Dendritic cell treated with granulocyte-macrophage colony-stimulating factor and Interleukin-4, amounts not matched to agents 40 ng/mL and 50 ng/mL, for 4 days (primary cell): ENCODE data around the gene NHLH1.
A peak's percentile ranks its signal among the peaks of the same experiment; 100 is the strongest.
"Not testable (repeated sequence)": the region's sequence is repeated elsewhere in the genome, so short reads cannot be mapped to it uniquely, and the experiment has no call there.

ENCODE experiments used
- H3K27ac Mint-ChIP-seq: one replicate; pipeline ENCODE4 v1.8.0; 2022; ENCODE audit warnings: mild to moderate bottlenecking, mixed read lengths
- H3K27me3 Mint-ChIP-seq: one replicate; pipeline ENCODE4 v1.8.0; 2022; ENCODE audit warnings: mild to moderate bottlenecking, mixed read lengths
- H3K36me3 Mint-ChIP-seq: one replicate; pipeline ENCODE4 v1.8.0; 2022; ENCODE audit warnings: low read depth, mixed read lengths
- H3K4me1 Mint-ChIP-seq: one replicate; pipeline ENCODE4 v1.8.0; 2022; ENCODE audit warnings: low read depth, mixed read lengths
- H3K4me3 Mint-ChIP-seq: one replicate; pipeline ENCODE4 v1.8.0; 2022; ENCODE audit warnings: mild to moderate bottlenecking, moderate library complexity, mixed read lengths
- H3K9me3 Mint-ChIP-seq: one replicate; pipeline ENCODE4 v1.8.0; 2022; ENCODE audit warnings: mixed read lengths
- intact Hi-C: fragments of 100-400 bp; cut with micrococcal nuclease; formaldehyde crosslinking; loops from one replicate; pipeline ENCODE4 v1.15.0; 2022

The NHLH1 gene

DNA sequence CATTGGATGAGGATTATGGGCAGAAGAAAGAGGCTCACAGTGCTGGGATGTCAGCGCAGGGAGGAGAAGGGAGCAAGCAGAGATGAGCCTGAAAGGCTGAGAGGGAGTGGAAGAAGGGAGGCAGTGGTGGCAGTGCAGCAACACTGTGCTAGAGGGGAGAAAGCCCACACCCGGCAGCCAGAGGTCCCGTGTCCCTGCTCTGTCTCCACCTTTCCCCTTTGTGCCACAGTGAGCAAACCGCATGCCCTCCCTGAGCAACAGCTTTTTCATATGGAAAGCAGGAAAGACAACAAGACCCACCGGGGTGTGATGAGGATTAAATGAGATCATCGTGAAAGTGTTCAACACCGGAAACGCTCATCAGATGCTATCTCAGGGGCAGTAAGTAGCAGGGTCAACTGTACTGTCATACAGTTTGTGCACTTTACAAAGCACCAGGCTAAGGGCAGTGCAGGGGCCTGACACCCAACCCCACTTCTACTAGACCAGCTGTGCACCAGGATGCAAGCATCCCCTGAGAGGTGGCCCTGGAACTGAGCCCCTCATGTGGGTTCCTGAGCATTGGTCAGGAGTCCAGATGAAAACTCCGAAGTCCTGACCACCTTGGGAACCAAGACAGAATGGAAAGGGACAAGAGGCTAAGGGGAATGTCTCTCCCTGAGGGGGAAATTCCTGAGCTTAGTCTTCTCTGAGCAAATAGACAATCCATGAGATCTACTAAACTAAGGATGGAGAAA lies 9.1 kb downstream of the NHLH1 start:
- peaks cover 73% of the 10 kb centered on the region for H3K4me1 Mint-ChIP-seq
- H3K4me3 Mint-ChIP-seq, result peak overlapping the region; percentile 58
- peak overlapping the region; percentile 83 for H3K27ac Mint-ChIP-seq

DNA sequence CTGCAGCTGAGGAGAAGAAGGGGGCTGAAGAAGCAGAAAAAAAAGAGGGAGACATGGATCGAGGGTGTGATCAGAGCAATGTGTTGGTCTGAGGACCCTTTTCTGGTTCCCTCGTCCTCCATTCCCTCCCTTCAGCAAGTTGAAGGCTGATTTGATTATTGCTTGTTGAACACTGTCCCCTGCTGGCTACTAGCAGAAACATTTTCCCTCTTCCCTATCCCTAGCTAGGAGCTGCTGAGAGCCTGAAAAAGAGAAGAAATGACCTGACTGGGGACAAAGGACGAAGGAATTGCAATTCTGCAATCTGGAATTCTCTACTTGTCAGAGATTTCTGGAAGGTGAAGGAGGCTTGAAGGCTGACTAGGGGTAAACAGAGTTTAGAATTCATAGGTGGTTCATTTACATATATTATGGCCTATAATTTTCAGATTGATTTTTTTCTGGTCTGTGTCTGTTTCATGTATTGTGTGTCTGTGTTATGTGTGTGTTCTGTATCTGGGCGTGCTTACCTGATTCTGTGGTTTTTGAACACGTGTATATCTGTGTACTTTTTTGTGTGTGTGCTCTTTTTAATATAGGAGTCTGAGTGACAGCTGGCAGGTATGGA lies 9.8 kb downstream of the NHLH1 start:
- H3K4me1 Mint-ChIP-seq, result peaks cover 66% of the 10 kb centered on the region
- H3K27ac Mint-ChIP-seq, result peak overlapping the region; percentile 83
- no peaks in the 10 kb centered on the region for H3K9me3 Mint-ChIP-seq
- peaks cover 1% of the 10 kb centered on the region for H3K27me3 Mint-ChIP-seq
- H3K36me3 Mint-ChIP-seq, result no peaks in the 10 kb centered on the region
- H3K4me3 Mint-ChIP-seq, result no peak overlapping the region
- intact Hi-C loops, result loop anchor here (1.0 to 10.0 kb wide), 5 partner anchors 22 to 274 kb away; no protein-coding TSS in a partner anchor

More for the DNA sequence above, 9.1 kb downstream of the NHLH1 start:
- intact Hi-C loops, result loop anchor here (1.0 to 10.0 kb wide), 6 partner anchors 21 to 274 kb away; no protein-coding TSS in a partner anchor
- Mint-ChIP-seq H3K27me3 (peaks cover 1% of the 10 kb centered on the region), H3K9me3 (no peaks in the 10 kb centered on the region), H3K36me3 (no peaks in the 10 kb centered on the region)

GRCh38 chr1:160377585-160378206 lies 10.8 kb downstream of the NHLH1 start:
- intact Hi-C loops, result loop anchor here (2.0 to 10.0 kb wide), 4 partner anchors 23 to 275 kb away; no protein-coding TSS in a partner anchor
- Mint-ChIP-seq H3K9me3 (no peaks in the 10 kb centered on the region), H3K36me3 (no peaks in the 10 kb centered on the region), H3K4me3 (no peak overlapping the region), H3K27me3 (peaks cover 1% of the 10 kb centered on the region), H3K4me1 (peaks cover 55% of the 10 kb centered on the region), H3K27ac (no peak overlapping the region)

DNA sequence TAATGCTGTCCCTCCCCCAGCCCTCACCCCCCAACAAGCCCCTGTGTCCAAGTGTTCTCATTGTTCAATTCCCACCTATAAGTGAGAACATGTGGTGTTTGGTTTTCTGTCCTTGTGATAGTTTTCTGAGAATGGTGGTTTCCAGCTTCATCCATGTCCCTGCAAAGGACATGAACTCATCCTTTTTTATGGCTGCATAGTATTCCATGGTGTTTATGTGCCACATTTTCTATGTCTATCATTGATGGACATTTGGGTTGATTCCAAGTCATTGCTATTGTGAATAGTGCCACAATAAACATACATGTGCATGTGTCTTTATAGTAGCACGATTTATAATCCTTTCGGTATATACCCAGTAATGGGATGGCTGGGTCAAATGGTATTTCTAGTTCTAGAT lies 17.9 kb downstream of the NHLH1 start:
- H3K27me3 Mint-ChIP-seq, result peaks cover 12% of the 10 kb centered on the region
- H3K36me3 Mint-ChIP-seq, H3K27ac Mint-ChIP-seq, H3K4me3 Mint-ChIP-seq, H3K9me3 Mint-ChIP-seq, H3K4me1 Mint-ChIP-seq, intact Hi-C loops: not testable (repeated sequence)

DNA sequence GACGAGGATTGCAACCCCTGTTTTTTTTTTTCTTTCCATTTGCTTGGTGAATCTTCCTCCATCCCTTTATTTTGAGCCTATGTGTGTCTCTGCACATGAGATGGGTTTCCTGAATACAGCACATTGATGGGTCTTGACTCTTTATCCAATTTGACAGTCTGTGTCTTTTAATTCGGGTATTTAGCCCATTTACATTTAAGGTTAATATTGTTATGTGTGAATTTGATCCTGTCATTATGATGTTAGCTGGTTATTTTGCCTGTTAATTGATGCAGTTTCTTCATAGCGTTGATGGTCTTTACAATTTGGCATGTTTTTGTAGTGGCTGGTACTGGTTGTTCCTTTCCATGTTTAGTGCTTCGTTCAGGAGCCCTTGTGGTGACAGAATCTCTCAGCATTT lies 21.5 kb downstream of the NHLH1 start:
- H3K9me3 Mint-ChIP-seq, H3K4me3 Mint-ChIP-seq, H3K4me1 Mint-ChIP-seq, H3K36me3 Mint-ChIP-seq, intact Hi-C loops, H3K27ac Mint-ChIP-seq: not testable (repeated sequence)
- peaks cover 20% of the 10 kb centered on the region for H3K27me3 Mint-ChIP-seq

DNA sequence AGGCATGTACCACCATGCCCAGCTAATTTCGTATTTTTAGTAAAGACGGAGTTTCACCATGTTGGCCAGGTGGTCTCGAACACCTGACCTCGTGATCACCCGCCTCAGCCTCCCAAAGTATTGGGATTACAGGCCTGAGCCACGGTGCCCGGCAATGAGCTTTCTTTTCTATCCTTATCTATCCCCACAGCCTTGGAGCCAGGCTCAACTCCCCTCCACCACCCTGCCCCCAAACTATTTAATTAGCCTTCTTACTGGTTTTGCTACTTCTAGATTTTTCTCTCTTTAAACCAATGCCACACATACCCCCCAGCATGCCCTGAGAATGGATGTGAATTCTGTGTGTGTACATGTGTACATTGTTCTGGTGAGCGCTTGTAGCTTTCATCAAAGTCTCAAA lies 27.8 kb downstream of the NHLH1 start:
- intact Hi-C loops, result no loop called here
- H3K4me1 Mint-ChIP-seq, result peaks cover 8% of the 10 kb centered on the region
- H3K27me3 Mint-ChIP-seq, result peaks cover 19% of the 10 kb centered on the region
- no peak overlapping the region for H3K4me3 Mint-ChIP-seq
- no peaks in the 10 kb centered on the region for H3K36me3 Mint-ChIP-seq
- no peaks in the 10 kb centered on the region for H3K9me3 Mint-ChIP-seq
- H3K27ac Mint-ChIP-seq, result no peak overlapping the region

- Mint-ChIP-seq H3K4me1 (peaks cover 29% of the 10 kb centered on the region), H3K9me3 (no peaks in the 10 kb centered on the region), H3K4me3 (no peak overlapping the region), H3K36me3 (no peaks in the 10 kb centered on the region), H3K27me3 (peaks cover 37% of the 10 kb centered on the region), H3K27ac (no peak overlapping the region)
- intact Hi-C loops, result no loop called here
Measured at GRCh38 chr1:160397651-160398050, 30.8 kb downstream of the NHLH1 start.

DNA sequence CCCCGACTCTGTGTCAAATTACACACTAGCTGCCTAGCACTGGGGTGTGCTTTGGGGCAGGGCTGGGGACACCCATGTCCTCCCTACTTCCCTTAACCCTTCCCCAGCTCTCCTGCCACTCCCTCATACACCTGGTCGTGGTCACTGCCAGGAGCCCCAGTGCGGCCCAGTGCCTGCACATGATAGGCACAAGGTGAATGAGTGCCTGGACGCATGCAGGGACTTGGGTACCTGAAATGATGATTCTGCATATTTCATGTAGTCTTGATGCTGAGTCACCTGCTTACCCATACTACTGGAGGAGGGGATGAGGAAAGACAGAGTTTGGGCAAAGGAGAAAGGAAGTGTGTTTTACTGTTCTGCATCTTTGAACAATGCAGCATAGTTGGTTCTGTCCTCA lies 32.0 kb downstream of the NHLH1 start:
- Mint-ChIP-seq H3K4me3 (no peak overlapping the region), H3K9me3 (no peaks in the 10 kb centered on the region), H3K27me3 (peaks cover 41% of the 10 kb centered on the region), H3K27ac (no peak overlapping the region), H3K4me1 (peaks cover 38% of the 10 kb centered on the region), H3K36me3 (no peaks in the 10 kb centered on the region)
- intact Hi-C loops, result no loop called here

- Mint-ChIP-seq H3K4me3 (no peak overlapping the region), H3K4me1 (peaks cover 41% of the 10 kb centered on the region), H3K27ac (no peak overlapping the region), H3K36me3 (no peaks in the 10 kb centered on the region), H3K9me3 (no peaks in the 10 kb centered on the region), H3K27me3 (peaks cover 42% of the 10 kb centered on the region)
- intact Hi-C loops, result no loop called here
Measured at GRCh38 chr1:160399544-160400222, 32.8 kb downstream of the NHLH1 start.

DNA sequence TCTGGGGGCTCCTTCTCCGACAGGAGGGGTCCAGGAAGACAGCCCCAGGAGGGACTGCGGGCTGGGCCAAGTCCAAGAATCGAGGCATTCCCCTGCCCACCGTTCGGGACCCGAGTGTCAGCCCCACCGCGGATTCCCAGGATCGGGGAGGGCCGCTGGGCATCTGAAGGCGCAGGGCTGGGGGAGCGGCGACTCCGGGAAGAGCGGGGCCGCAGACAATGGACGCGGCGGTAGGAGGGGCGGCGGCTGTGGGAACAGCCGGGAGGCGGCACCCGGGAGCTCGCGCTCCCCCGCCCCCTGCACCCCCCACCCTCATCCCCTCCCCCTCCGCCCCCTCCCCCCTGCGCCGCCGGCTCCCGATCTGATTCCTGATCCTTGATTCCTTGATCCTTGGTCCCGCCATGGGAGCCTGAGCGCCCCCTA lies 33.4 kb downstream of the NHLH1 start, which contains the start of gene VANGL2:
Gene VANGL2, plus strand, starts transcription at position 342 of the 423 bp plus-strand sequence. CDS start 15,274 bp downstream, outside the sequence.
- Mint-ChIP-seq H3K27ac (no peak within 1 kb of the TSS), H3K4me3 (peak within 1 kb of the TSS; percentile 65), H3K9me3 (no peaks in the 10 kb centered on the region), H3K4me1 (peaks cover 41% of the 10 kb centered on the region), H3K27me3 (peaks cover 44% of the 10 kb centered on the region), H3K36me3 (no peaks in the 10 kb centered on the region)
- intact Hi-C loops, result no loop called here

DNA sequence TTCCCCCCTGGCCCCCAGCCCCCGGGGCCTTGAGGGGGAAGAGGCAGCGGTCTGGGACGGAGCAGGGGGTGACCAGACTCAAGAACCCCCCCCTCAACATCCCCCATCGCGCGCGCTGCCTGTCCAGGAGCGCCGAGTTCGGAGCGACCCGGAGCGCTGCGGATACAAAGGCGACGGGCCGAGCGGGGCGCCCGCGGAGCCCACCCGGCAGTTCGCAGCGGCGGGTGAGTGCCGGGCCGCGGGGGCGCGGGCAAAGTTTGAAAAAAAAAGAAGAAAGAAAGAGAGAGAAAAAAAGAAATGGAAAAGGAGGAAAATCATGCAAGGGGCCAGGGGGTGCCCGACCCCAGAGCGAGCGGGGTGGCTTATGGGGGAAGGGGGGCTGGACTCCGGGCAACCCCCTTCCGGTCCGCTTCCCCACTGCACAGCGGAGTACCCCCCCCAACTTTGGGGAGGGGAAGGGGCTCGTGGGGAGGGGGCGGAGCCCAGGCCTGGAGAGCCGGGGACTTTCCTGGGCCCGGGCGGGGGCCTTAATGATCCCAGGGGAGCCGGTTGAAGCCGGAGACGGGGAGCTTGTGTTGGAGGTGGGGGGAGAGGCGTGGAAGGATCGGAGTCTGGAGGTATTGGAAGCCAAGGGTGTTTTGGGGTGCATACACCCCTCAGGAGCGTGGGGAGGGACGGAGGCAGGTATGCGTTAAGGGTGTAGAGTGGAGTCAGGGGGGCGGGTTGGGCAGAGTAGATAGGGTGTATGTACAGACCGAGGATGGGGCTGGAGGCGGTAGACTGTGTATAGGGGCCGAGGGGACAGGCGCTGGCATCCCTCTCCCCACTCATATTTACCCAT lies 34.0 kb downstream of the NHLH1 start:
- Mint-ChIP-seq H3K27me3 (peaks cover 44% of the 10 kb centered on the region), H3K36me3 (no peaks in the 10 kb centered on the region), H3K27ac (no peak overlapping the region), H3K9me3 (no peaks in the 10 kb centered on the region), H3K4me3 (peak overlapping the region; percentile 65), H3K4me1 (peaks cover 41% of the 10 kb centered on the region)
- intact Hi-C loops, result no loop called here

DNA sequence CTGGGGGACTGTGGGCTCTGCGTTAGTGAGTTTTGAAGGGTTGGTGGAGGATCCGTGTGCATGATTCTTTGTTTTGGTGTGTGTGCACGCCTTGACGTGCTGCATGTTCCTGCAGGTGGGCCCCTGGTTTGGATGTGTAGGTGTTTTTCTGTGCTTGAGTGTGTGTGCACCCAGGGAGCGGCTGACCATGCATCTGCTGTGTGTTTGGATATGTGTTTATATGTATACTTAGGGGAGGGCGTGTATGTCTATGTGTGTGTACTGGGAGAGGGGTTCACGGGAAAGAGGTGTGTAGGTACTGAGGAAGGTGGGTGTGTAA lies 34.6 kb downstream of the NHLH1 start:
- Mint-ChIP-seq H3K27me3 (peaks cover 43% of the 10 kb centered on the region), H3K4me1 (peaks cover 41% of the 10 kb centered on the region), H3K9me3 (no peaks in the 10 kb centered on the region), H3K4me3 (no peak overlapping the region), H3K27ac (no peak overlapping the region), H3K36me3 (no peaks in the 10 kb centered on the region)
- intact Hi-C loops, result no loop called here

- Mint-ChIP-seq H3K9me3 (no peaks in the 10 kb centered on the region), H3K36me3 (no peaks in the 10 kb centered on the region), H3K4me3 (no peak overlapping the region), H3K27me3 (peaks cover 43% of the 10 kb centered on the region), H3K27ac (no peak overlapping the region), H3K4me1 (peaks cover 34% of the 10 kb centered on the region)
- intact Hi-C loops, result no loop called here
Measured at GRCh38 chr1:160402001-160402795, 35.3 kb downstream of the NHLH1 start.
